C4-2B (cell line): ENCODE measurements around the gene R3HDM2.

Source experiments
- H3K27ac ChIP-seq: fragments of 450-650 bp; 2 replicates; pipeline ENCODE4 v1.5.1; 2017
- ZFX ChIP-seq: fragments of 450-650 bp; IDR thresholded peaks from 2 replicates; pipeline ENCODE4 v1.6.1; 2017
- TF ChIP-seq, protein P1 (sequence below): fragments of 450-650 bp; conservative IDR thresholded peaks from 2 replicates; pipeline ENCODE4 v1.5.1; 2017; ENCODE audit warnings: mild to moderate bottlenecking

The R3HDM2 gene

DNA sequence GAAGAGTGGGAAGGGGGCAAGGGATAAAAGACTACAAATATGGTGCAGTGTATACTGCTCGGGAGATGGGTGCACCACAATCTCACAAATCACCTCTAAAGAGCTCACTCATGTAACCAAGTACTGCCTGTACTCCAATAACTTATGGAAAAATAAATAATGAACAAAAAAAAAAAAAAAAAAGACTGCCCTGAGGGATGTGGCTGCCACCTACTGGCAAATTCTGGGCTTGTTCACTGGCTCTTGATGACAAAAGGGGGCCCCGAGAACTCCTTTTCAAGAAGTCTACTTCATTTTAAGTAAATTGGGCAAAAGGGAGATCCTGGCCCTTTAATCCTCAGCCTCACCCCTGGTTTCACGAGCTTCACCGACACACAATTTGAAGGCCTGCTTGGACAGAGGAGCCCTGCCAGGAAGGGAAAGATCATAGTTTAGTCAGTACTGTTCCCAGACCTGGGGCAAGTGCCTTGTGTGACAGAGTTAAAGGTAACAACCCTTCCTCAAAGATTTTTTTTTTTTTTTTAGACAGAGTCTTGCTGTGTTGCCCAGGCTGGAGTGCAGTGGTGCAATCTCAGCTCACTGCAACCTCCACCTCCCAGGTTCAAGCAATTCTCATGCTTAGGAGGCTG lies 153.8 kb downstream of the R3HDM2 start:
- peak overlapping the region; percentile 78 for H3K27ac ChIP-seq
- TF ChIP-seq, protein P1, sequence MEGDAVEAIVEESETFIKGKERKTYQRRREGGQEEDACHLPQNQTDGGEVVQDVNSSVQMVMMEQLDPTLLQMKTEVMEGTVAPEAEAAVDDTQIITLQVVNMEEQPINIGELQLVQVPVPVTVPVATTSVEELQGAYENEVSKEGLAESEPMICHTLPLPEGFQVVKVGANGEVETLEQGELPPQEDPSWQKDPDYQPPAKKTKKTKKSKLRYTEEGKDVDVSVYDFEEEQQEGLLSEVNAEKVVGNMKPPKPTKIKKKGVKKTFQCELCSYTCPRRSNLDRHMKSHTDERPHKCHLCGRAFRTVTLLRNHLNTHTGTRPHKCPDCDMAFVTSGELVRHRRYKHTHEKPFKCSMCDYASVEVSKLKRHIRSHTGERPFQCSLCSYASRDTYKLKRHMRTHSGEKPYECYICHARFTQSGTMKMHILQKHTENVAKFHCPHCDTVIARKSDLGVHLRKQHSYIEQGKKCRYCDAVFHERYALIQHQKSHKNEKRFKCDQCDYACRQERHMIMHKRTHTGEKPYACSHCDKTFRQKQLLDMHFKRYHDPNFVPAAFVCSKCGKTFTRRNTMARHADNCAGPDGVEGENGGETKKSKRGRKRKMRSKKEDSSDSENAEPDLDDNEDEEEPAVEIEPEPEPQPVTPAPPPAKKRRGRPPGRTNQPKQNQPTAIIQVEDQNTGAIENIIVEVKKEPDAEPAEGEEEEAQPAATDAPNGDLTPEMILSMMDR = peak; percentile 83
- no peak for TF ChIP-seq ZFX

DNA sequence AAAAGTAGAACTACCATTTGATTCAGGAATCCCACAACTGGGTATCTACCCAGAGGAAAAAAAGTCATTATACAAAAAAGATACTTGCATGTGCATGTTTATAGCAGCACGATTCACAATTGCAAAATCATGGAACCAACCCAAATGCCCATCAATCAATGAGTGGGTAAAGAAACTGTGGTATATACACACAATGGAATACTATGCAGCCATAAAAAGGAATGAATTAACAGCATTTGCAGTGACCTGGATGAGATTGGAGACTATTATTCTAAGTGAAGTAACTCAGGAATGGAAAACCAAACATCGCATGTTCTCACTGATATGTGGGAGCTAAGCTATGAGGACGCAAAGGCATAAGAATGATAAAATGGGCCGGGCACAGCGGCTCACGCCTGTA lies 154.6 kb downstream of the R3HDM2 start:
- H3K27ac ChIP-seq = peak overlapping the region; percentile 78

DNA sequence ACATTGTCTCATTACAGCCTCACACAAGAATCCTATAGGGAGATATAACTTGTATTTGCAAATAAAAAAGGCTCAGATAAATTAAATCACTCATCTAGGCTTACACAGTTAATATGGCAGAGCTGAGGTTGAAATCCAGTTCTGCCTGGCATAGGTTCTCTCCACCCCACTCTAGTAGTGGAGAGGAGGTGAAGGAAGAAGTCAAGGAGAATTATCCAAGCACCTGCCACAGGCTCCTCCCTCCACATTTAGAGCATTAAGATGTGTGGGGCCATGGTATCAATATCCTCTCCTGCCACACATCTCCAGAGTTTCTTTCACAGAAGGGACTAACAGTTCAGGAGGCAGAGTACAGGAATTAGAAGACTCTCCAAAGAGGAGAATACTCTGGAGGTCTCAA lies 157.3 kb downstream of the R3HDM2 start:
- TF ChIP-seq, protein P1 = no peak
- TF ChIP-seq ZFX = no peak
- no peak overlapping the region for H3K27ac ChIP-seq

DNA sequence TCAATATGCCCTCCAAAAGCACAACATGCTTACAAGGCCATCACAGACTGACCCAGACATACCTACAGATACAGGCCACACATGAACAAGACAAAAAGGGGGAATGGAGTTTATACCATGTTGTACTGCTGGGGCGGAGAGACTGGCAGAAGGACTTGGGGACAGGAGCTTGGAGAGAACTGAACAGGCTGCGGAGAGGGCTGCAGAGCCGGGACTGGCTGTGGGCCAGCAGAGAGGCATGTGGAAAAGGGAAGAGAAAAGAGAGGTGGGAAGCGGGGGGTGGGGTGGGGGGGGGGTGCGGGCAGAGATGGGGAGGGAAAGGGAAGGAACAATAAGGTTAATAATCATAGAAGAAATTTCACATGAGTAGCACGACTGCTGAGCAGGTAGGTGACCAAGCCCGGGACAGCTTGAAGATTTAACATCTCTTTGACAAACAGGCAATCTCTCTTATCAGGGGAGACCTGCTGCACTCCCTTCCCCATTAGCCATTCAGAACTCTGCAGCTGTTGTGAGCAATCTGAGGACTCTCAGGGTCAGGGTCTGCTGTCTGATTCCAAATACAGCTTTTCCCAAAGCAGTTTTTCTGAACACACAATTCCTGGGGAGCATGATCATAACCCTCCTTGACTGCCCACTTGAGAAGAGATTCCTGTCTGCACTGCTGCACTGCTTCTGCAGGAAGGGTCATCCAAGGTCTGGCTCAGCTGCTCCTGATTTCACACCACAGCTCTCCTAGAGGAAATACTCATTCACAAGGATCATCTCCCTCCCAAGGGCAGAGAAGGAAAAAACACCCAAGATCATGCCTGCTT lies 158.3 kb downstream of the R3HDM2 start:
- H3K27ac ChIP-seq = no peak overlapping the region
- no peak for TF ChIP-seq ZFX
- TF ChIP-seq, protein P1 = no peak

DNA sequence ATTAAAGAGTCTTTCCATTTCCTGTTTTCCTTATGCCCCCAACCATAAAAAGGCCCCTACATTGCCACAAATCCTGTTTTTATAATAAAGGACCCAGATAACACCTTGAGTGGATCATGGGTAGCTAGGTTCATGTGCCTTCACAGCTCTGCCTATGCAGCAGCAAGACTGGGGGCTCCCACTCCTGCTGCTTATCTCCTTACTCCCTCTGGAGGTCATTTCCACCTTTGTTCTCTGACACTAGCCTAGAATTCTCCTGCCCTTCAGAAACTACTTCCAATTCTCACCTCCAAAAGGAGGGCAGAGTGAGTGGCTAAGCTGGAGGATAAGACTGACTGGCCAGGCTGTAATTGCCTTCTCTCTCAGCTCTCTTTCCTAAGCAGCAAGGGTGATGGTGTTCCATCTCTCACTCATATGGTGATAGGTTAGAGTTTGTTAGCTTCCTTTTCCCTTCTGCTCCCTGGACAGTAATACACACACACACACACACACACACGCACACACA lies 159.8 kb downstream of the R3HDM2 start:
- no peak overlapping the region for H3K27ac ChIP-seq
- TF ChIP-seq ZFX = no peak
- TF ChIP-seq, protein P1 = no peak; the same call in 1 of the 2 replicates

DNA sequence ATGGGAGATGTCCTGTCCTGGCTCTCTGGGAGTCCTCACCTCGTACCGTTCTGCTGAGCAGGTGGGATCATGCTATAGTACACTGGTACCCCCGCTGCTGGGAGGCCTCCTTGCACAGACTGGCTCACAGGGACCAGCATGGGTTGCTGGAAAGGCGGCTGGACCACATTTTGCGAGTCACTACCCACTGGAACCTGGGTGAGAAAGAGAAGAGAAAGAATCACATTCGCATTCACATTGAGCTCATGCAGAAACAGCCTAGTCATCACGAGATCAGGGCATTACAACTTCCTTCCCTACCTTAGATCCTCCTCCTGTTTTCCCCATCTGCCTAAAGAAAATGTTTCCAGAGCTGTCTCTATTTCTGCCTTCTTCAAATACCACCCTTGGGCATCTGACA lies 162.6 kb downstream of the R3HDM2 start:
- H3K27ac ChIP-seq = no peak overlapping the region
- TF ChIP-seq, protein P1 = no peak
- TF ChIP-seq ZFX = no peak

DNA sequence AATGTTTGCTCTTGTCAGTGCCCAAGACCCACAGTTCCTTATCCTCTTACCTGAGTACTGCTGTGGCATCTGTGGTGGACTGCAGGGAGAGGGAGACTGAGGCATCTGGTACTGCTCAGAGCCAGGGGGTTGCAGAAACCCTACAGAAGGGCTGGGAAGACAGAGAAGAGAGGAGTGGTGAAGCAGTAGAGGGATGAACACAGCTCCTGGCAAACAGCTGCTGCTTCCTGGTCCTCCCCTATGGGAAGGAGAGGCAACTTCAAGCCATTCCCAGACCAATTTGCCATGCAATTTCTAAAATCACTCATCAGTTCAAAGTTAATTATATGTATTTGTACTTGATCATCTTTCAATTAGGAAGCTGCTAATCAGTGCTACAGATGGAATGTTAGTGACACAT lies 164.2 kb downstream of the R3HDM2 start:
- no peak overlapping the region for H3K27ac ChIP-seq
- TF ChIP-seq, protein P1 = no peak
- no peak for TF ChIP-seq ZFX
